ENCODE measurements around the gene ERH. TPM values are rescaled to one million over a fixed set of nuclear protein-coding genes. Genes with fewer than 3 reads are reported as not detected.
A peak's percentile ranks its signal among the peaks of the same experiment; 100 is the strongest.

ERH gene
- total RNA-seq, 3 donors from 2014 or later (not counting 1 experiment from before 2014, with no cell fraction given): 103 to 120 (median 113) TPM

- no peaks in the 10 kb centered on the region for H3K36me3 Mint-ChIP-seq
- no peak overlapping the region for H3K27ac Mint-ChIP-seq
- no peak for TF ChIP-seq CTCF (IDR thresholded peaks at IDR 0.05)
- Histone ChIP-seq H3K4me3 (ENCODE audit: low read length) (no peak overlapping the region), H3K27ac (ENCODE audit: low read length) (no peak overlapping the region), H3K9me3 (ENCODE audit: control insufficient read depth, insufficient read depth, low read length) (no peaks in the 10 kb centered on the region), H3K36me3 (ENCODE audit: control insufficient read depth, insufficient read depth, low read length) (no peaks in the 10 kb centered on the region), H3K4me1 (ENCODE audit: control insufficient read depth, insufficient read depth, low read length) (no peaks in the 10 kb centered on the region), H3K27me3 (ENCODE audit: control insufficient read depth, insufficient read depth, low read length) (no peaks in the 10 kb centered on the region)
- no peak for DNase-seq
- no peaks in the 10 kb centered on the region for H3K4me1 Mint-ChIP-seq
- H3K27me3 Mint-ChIP-seq (ENCODE audit: low read depth in 2 of 2): peaks cover 8 to 23% of the 10 kb centered on the region in 2 donors
- H3K4me3 Mint-ChIP-seq: no peak overlapping the region
- WGBS (ENCODE audit: insufficient coverage): 93% methylated on average over 8 of the region's 8 CpGs
- no peak for ATAC-seq
- no peaks in the 10 kb centered on the region for H3K9me3 Mint-ChIP-seq
- intact Hi-C loops (cut with micrococcal nuclease): no loop called here
Observed at GRCh38 chr14:69342928-69343525, 55.1 kb downstream of the ERH start.

GRCh38 chr14:69339426-69339825, 58.7 kb downstream of the ERH start:
- H3K4me1 ChIP-seq (ENCODE audit: control insufficient read depth, insufficient read depth, low read length): no peaks in the 10 kb centered on the region
- H3K27ac Mint-ChIP-seq: no peak overlapping the region
- no peak overlapping the region for H3K4me3 Mint-ChIP-seq
- H3K36me3 ChIP-seq (ENCODE audit: control insufficient read depth, insufficient read depth, low read length): no peaks in the 10 kb centered on the region
- ATAC-seq (no peak), DNase-seq (no peak)
- no peak overlapping the region for H3K27ac ChIP-seq (ENCODE audit: low read length)
- no peak for TF ChIP-seq CTCF (IDR thresholded peaks at IDR 0.05)
- no peak overlapping the region for H3K4me3 ChIP-seq (ENCODE audit: low read length)
- H3K27me3 Mint-ChIP-seq (ENCODE audit: low read depth in 2 of 2): peaks cover 8 to 24% of the 10 kb centered on the region in 2 donors
- H3K9me3 Mint-ChIP-seq: no peaks in the 10 kb centered on the region
- no peaks in the 10 kb centered on the region for H3K9me3 ChIP-seq (ENCODE audit: control insufficient read depth, insufficient read depth, low read length)
- WGBS (ENCODE audit: insufficient coverage): 92% methylated on average over 12 of the region's 13 CpGs
- H3K36me3 Mint-ChIP-seq: no peaks in the 10 kb centered on the region
- no peaks in the 10 kb centered on the region for H3K4me1 Mint-ChIP-seq
- H3K27me3 ChIP-seq (ENCODE audit: control insufficient read depth, insufficient read depth, low read length): no peaks in the 10 kb centered on the region
- intact Hi-C loops (cut with micrococcal nuclease): no loop called here

GRCh38 chr14:69337984-69338383, 60.1 kb downstream of the ERH start:
- Mint-ChIP-seq H3K27ac (no peak overlapping the region), H3K27me3 (ENCODE audit: low read depth in 2 of 2) (peaks cover 8 to 19% of the 10 kb centered on the region in 2 donors), H3K36me3 (no peaks in the 10 kb centered on the region), H3K4me3 (no peak overlapping the region), H3K9me3 (no peaks in the 10 kb centered on the region), H3K4me1 (no peaks in the 10 kb centered on the region)
- DNase-seq: no peak
- Histone ChIP-seq H3K27me3 (ENCODE audit: control insufficient read depth, insufficient read depth, low read length) (no peaks in the 10 kb centered on the region), H3K4me1 (ENCODE audit: control insufficient read depth, insufficient read depth, low read length) (no peaks in the 10 kb centered on the region), H3K9me3 (ENCODE audit: control insufficient read depth, insufficient read depth, low read length) (no peaks in the 10 kb centered on the region), H3K36me3 (ENCODE audit: control insufficient read depth, insufficient read depth, low read length) (no peaks in the 10 kb centered on the region), H3K4me3 (ENCODE audit: low read length) (no peak overlapping the region), H3K27ac (ENCODE audit: low read length) (no peak overlapping the region)
- no peak for TF ChIP-seq CTCF (IDR thresholded peaks at IDR 0.05)
- intact Hi-C loops (cut with micrococcal nuclease): no loop called here
- 85% methylated on average over 5 of the region's 5 CpGs for WGBS (ENCODE audit: insufficient coverage)
- no peak for ATAC-seq

GRCh38 chr14:69335371-69335771, 62.7 kb downstream of the ERH start:
- Histone ChIP-seq H3K27ac (ENCODE audit: low read length) (no peak overlapping the region), H3K27me3 (ENCODE audit: control insufficient read depth, insufficient read depth, low read length) (no peaks in the 10 kb centered on the region), H3K4me3 (ENCODE audit: low read length) (no peak overlapping the region), H3K36me3 (ENCODE audit: control insufficient read depth, insufficient read depth, low read length) (no peaks in the 10 kb centered on the region), H3K4me1 (ENCODE audit: control insufficient read depth, insufficient read depth, low read length) (no peaks in the 10 kb centered on the region), H3K9me3 (ENCODE audit: control insufficient read depth, insufficient read depth, low read length) (no peaks in the 10 kb centered on the region)
- WGBS (ENCODE audit: insufficient coverage): 29% methylated on average over 6 of the region's 6 CpGs
- H3K36me3 Mint-ChIP-seq: no peaks in the 10 kb centered on the region
- no peak overlapping the region for H3K4me3 Mint-ChIP-seq
- H3K27me3 Mint-ChIP-seq (ENCODE audit: low read depth in 2 of 2): peaks cover 0 to 8% of the 10 kb centered on the region in 2 donors
- H3K9me3 Mint-ChIP-seq: no peaks in the 10 kb centered on the region
- no peak for ATAC-seq
- no peaks in the 10 kb centered on the region for H3K4me1 Mint-ChIP-seq
- no peak for TF ChIP-seq CTCF (IDR thresholded peaks at IDR 0.05)
- DNase-seq: peak in 1 of 2 donors; percentile 23
- H3K27ac Mint-ChIP-seq: no peak overlapping the region
- intact Hi-C loops (cut with micrococcal nuclease): no loop called here
